ENCODE measurements around the gene TPSD1. TPM values are rescaled to one million over a fixed set of nuclear protein-coding genes. Genes with fewer than 3 reads are reported as not detected.

Gene TPSD1
- total RNA-seq, 1 donor from 2014 or later: not detected

DNA sequence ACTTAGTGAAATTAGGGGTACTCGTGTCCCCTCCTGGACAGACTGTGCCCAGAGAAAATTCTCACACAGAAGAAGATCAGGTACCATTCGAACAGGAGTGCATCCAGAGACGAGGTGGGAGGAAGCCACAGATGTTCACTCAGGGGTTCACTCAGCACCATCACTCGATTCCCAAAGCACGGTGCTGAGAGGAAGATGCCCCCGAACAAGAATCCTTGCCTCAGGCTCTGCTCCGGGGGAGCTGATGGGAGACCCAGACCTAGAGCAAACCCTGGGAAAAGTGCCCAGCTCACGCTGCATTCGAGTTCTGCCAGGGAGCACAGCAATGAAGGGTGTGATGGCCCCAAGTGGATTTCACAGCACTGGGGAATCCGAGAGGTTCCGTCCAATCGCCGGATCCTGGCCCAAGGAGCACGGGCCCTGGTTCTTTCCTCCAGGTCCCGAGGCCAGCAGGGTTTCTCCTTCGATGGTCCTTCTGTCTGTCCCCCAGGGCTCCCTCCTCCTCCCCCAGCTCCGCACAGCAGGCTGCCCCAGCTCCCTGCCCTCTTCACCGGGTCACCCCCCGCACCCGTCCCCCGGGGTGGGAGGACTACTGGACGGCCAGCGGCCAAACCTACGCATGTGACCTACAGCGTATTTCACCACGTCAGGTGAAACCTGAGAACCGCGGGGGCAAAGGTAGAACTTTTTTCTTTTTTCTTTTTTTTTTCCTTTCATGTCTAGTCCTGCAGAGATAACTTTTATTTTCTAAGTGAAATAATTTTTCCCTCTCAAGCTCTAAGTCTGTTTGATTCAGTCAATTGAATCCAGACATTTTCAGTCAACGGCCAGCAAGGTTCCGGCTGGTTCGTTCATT lies 43.4 kb downstream of the TPSD1 start:
- no peak for DNase-seq (ENCODE audit: low read depth in 2 of 2)

DNA sequence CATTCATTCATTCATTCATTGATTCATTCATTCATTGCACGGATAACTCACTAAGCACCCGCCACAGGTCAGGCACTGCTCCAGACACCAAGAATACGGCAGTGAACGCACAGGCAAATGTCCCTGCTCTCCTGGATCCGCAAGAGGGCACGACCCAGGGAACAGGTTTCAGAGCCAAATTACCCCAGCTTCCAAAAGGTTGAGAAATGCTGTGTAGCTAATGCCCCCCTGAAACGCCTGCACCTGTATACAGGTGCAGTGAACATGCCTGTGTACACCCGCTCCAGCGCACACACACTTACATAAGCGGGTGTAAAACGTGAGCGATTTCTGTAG lies 44.0 kb downstream of the TPSD1 start:
- no peak for DNase-seq (ENCODE audit: low read depth in 2 of 2)

DNA sequence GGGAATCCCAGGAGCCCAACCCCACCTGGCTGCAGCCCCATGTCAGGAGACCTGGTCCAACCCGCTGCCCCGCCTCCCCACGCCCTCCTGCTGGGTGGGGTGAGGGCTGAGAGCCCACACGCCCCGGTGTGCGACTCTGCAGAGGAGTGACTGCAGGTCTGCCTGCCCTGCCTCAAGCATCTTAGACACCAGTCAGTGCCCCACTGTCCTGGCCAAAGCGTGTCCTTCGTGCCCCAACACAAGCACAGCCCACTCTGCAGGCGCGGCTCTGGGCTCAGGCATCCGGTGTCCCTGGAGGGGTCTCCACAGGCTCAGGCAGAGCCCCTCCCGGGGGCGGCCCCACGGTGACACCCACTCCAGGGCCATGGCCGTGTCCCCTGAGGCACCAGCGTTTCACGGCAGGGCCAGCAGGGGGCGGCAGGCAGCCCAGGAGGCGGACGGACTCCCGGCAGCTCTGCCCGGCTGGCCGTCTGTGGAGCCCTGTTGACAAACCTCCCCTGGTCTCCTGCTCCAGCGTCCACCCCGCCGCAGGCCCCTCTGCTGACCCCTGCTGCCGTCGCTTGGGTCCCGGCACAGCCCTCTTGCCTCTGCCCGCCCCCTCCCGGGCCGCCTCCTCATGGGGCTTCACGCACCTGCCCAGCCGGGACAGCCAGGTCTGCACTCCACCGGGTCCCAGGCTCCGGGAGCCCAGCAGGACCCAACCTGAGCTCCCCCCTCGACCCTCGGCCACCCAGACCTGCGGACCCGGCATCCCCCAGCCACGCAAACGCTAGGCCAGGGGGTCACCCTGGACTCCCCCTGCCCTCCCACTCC lies 45.0 kb downstream of the TPSD1 start:
- peak; percentile 17 to 56 for DNase-seq (ENCODE audit: low read depth in 2 of 2)

DNA sequence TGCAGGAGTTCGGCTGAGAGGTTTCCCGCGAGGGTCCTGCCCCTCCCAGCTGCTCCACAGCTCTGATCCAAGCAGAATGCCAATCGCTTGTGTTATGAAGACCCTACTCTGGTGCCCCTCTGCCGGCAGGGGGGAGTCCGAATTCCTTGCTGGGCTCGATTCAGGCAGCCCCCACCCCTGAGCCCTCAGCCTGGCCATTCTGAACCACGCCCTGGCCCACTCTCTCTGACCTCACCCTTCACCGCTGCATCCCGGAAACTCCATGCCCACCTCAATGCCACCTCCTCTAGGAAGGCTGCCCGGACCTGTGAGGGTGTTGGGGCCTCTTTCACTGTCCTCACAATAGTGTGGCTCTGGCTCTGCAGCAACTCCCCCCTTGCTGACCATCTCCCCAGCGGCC lies 45.7 kb downstream of the TPSD1 start:
- DNase-seq (ENCODE audit: low read depth in 2 of 2): no peak

DNA sequence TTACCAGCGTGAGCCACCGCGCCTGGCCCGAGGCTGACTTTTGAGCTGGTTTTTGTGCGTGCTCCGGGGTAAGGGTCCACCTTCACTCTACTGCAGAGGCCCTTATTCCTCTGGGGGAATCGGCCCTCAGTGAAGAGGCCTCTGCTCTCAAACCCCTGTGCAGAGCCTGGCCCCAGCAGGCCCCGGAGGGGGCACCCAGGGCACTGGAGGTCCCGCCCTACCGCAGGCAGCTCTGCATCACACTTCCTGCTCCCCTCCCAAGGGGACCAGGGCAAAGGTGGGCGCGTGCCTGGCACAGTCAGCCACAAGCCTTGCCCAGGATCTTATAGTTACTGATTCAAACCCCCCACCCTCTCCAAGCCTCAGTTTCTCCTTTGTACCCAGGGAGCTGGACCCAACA lies 50.0 kb downstream of the TPSD1 start:
- no peak for DNase-seq (ENCODE audit: low read depth in 2 of 2)

DNA sequence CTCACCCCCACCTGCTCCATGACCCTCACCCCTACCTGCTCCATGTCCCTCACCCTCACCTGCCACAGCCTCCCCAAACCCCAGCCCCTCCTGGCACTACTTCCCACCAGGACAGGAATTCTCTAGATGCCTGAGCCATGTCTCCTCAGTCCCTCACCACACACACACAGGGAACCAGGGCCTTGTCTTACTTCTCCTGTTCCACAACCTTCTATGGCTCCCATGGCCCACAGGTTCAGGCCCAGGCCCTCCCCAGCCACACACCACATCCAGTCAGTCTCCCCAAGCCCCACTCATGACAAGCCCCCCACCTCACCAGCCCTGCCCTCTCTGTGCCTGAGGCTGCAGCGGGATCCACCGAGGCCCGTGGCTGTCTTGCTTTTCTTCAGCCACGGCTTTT lies 50.5 kb downstream of the TPSD1 start:
- DNase-seq (ENCODE audit: low read depth in 2 of 2): no peak

DNA sequence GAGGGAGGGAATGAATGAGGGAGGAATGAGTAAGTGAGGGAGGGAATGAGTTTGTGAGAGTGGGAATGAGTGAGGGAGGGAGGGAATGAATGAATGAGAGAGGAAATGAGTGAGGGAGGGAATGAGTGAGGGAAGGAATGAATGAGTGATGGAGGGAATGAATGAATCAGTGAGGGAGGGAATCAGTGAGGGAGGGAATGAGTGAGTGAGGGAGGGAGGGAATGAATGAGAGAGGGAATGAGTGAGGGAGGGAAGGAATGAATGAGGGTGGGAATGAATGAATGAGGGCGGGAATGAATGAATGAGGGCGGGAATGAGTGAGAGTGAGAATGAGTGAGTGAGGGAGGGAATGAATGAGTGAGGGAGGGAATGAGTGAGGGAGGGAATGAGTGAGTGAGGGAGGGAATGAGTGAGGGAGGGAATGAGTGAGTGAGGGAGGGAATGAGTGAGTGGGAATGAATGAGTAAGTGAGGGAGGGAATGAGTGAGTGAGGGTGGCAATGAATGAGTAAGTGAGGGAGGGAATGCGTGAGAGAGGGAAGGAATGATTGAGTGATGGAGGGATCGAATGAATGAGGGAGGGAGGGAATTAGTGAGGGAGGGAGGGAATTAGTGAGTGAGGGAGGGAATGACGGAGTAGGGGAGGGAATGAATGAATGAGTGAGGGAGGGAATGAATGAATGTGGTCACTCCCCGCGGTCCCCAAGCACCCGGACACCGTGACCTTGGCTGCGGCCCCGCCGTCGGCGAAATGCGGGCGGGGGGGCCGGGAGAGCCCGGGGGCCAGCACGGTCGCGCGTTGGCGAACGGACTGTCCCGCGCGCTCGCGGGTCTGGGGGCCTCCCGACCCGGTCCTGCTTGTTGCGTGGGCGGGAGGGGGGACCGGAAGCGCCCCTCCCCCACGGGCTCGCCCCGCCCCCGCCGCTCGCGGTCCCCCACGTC lies 52.4 kb downstream of the TPSD1 start:
- DNase-seq (ENCODE audit: low read depth in 2 of 2): peak; percentile 10 to 41

Other genes starting within 250 kb of the TPSD1 start
- gene SSTR5, start 183.3 kb upstream of the TPSD1 start, total RNA-seq: 0.13 and 0.38 TPM in 2 replicates
- not detected in 2 replicates for gene C1QTNF8, start 159.8 kb upstream of the TPSD1 start, total RNA-seq
- gene CACNA1H, start 103.0 kb upstream of the TPSD1 start, total RNA-seq: under 0.01 TPM in 2 replicates
- gene TPSG1, start 30.8 kb upstream of the TPSD1 start, total RNA-seq: not detected in 2 replicates
- gene TPSB2, start 25.9 kb upstream of the TPSD1 start, total RNA-seq: not detected in 2 replicates
- gene TPSAB1, start 15.4 kb upstream of the TPSD1 start, total RNA-seq: not detected in 2 replicates
- gene UBE2I, start 53.6 kb downstream of the TPSD1 start, total RNA-seq: 34.1 and 40.1 TPM in 2 replicates
- 0.64 and 1.6 TPM in 2 replicates for gene BAIAP3, start 77.6 kb downstream of the TPSD1 start, total RNA-seq
- gene TSR3, start 95.8 kb downstream of the TPSD1 start, total RNA-seq: 53.7 and 58.4 TPM in 2 replicates
- 16.8 and 36.2 TPM in 2 replicates for gene GNPTG, start 95.9 kb downstream of the TPSD1 start, total RNA-seq
- 5.3 and 9.1 TPM in 2 replicates for gene UNKL, start 158.6 kb downstream of the TPSD1 start, total RNA-seq
- 16.8 and 16.9 TPM in 2 replicates for gene UQCC4, start 164.7 kb downstream of the TPSD1 start, total RNA-seq
- gene PERCC1, start 175.0 kb downstream of the TPSD1 start, total RNA-seq: not detected in 2 replicates
- gene CCDC154, start 188.5 kb downstream of the TPSD1 start, total RNA-seq: 0.13 TPM in 2 replicates
- 56.9 and 131 TPM in 2 replicates for gene CLCN7, start 219.0 kb downstream of the TPSD1 start, total RNA-seq
- under 0.01 and 0.13 TPM in 2 replicates for gene PTX4, start 232.9 kb downstream of the TPSD1 start, total RNA-seq
- 13.6 and 20.5 TPM in 2 replicates for gene TELO2, start 237.3 kb downstream of the TPSD1 start, total RNA-seq

Data from dermis microvascular lymphatic vessel endothelial cell (primary cell).